GM23248 (cell line): ENCODE results near the gene PSMA8.

ENCODE experiments used
- EZH2 ChIP-seq: fragments of 200-600 bp; sonication (generic); IDR thresholded peaks from 2 replicates; pipeline ENCODE4 v1.6.1; 2018; ENCODE audit warnings: antibody characterized with exemption, mild to moderate bottlenecking; ENCODE audit not compliant: insufficient read depth, poor library complexity, severe bottlenecking
- EZH2phosphoT487 ChIP-seq: fragments of 200-600 bp; sonication (generic); IDR thresholded peaks from 2 replicates; pipeline ENCODE4 v1.6.1; 2018; ENCODE audit warnings: antibody characterized with exemption, moderate library complexity, mild to moderate bottlenecking, low read depth; ENCODE audit not compliant: insufficient read depth

DNA sequence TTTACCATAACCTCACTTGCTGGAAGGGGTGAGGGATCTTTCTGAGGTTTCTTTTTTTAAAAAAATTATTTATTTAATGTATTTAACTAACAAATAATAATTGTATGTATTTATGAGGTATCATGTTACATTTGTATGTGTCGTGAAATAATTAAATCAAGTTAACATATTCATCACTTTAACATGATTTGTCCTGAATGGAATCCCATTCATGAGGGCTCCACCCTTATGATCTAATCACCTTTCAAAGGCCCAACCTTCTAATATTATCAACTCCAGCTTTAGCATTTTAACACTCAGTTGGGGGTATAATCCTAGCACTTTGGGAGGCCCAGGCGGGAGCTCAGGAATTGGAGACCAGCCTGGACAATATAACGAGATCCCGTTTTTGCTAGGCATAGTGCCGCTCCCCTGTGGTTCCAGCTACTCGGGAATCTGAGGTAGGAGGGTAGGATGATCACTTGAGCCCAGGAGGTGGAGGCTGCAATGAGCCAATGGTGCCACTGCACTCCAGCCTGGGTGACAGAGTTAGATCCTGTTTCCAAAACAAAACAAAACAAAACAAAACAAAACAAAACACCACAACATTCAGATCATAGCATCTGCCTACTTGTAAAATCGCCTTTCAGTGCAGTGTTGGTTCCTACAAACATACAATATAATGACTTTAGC is 91.5 kb downstream of the PSMA8 start:
- no peak for TF ChIP-seq EZH2
- no peak for TF ChIP-seq EZH2phosphoT487
